Non-pigmented ciliary epithelial cell (primary cell): ENCODE results near the gene TEKT1.

Experiments used
- DNase-seq: peaks from one replicate; pipeline ENCODE4 v3.0.0-alpha.2; 2010; ENCODE audit warnings: low read depth

The TEKT1 gene

GRCh38 chr17:6757747-6758146, 73.8 kb downstream of the TEKT1 start:
- no peak for DNase-seq

GRCh38 chr17:6756425-6757031, 75.0 kb downstream of the TEKT1 start:
- DNase-seq: no peak

GRCh38 chr17:6755731-6756184, 75.8 kb downstream of the TEKT1 start, which contains the start of gene XAF1:
Gene XAF1 (plus strand): TSS chr17:6756046. CDS start chr17:6756079, 33 bp downstream.
- DNase-seq: no peak

GRCh38 chr17:6755281-6755680, 76.2 kb downstream of the TEKT1 start:
- no peak for DNase-seq

- no peak for DNase-seq
These were observed 78.0 kb downstream of the TEKT1 start for GRCh38 chr17:6753546-6753945.

GRCh38 chr17:6753006-6753445, 78.5 kb downstream of the TEKT1 start:
- peak; percentile 73 for DNase-seq

GRCh38 chr17:6752068-6752909, 79.2 kb downstream of the TEKT1 start:
- peak; percentile 100 for DNase-seq

GRCh38 chr17:6749519-6749918, 82.0 kb downstream of the TEKT1 start:
- no peak for DNase-seq

- DNase-seq: no peak
These were observed 82.9 kb downstream of the TEKT1 start for GRCh38 chr17:6748617-6749016.
